Ovary (tissue), 3 donors: ENCODE results near the gene SLC25A27.

Experiments
- CTCF ChIP-seq, 3 donors: fragments of 450-650 bp in 2 of 3; fragments of 200-600 bp in 1 of 3; IDR thresholded peaks; one replicate each; pipeline versions ENCODE4 v1.5.1 to v1.8.0; 2016 to 2022; ENCODE audit warnings: antibody characterized with exemption in 3 of 3, mild to moderate bottlenecking in 1 of 3
- EP300 ChIP-seq: sonication (generic); formaldehyde crosslinking; IDR thresholded peaks from one replicate; pipeline ENCODE4 v1.6.1; 2017; ENCODE audit warnings: antibody characterized with exemption
- donor health status: DM: no; HTN: no; CAD: no.

- TF ChIP-seq CTCF (IDR thresholded peaks at IDR 0.05) (no peak), EP300 (no peak)
These were observed 46.4 kb upstream of the SLC25A27 start for GRCh38 chr6:46606338-46606737.
